Nephron progenitor cell (in vitro differentiated cells): ENCODE results near the gene NUP50.
A peak's percentile ranks its signal among the peaks of the same experiment; 100 is the strongest.

Source experiments
- DNase-seq: peaks from one replicate; pipeline ENCODE4 v3.0.0; 2021
- H3K27ac Mint-ChIP-seq: 2 replicates; pipeline ENCODE4 v1.8.0; 2021; ENCODE audit warnings: mild to moderate bottlenecking, moderate library complexity, mixed read lengths
- H3K27me3 Mint-ChIP-seq: 2 replicates; pipeline ENCODE4 v1.8.0; 2021; ENCODE audit warnings: mild to moderate bottlenecking, low read depth, mixed read lengths; ENCODE audit not compliant: poor library complexity
- H3K36me3 Mint-ChIP-seq: 2 replicates; pipeline ENCODE4 v1.8.0; 2021; ENCODE audit warnings: low read depth, mixed read lengths
- H3K4me1 Mint-ChIP-seq: 2 replicates; pipeline ENCODE4 v1.8.0; 2021; ENCODE audit warnings: mixed read lengths
- H3K4me3 Mint-ChIP-seq: 2 replicates; pipeline ENCODE4 v1.8.0; 2021; ENCODE audit warnings: mild to moderate bottlenecking, moderate library complexity, mixed read lengths
- H3K9me3 Mint-ChIP-seq: 2 replicates; pipeline ENCODE4 v1.8.0; 2021; ENCODE audit warnings: mild to moderate bottlenecking, moderate library complexity, mixed read lengths
- CTCF ChIP-seq: fragments of 200-600 bp; sonication (generic); IDR thresholded peaks from 2 replicates; pipeline ENCODE4 v1.5.0; 2021; ENCODE audit warnings: antibody characterized with exemption

NUP50 gene

GRCh38 chr22:45212306-45212709, 48.6 kb downstream of the NUP50 start:
- peaks cover 72% of the 10 kb centered on the region for H3K4me1 Mint-ChIP-seq
- H3K36me3 Mint-ChIP-seq, result no peaks in the 10 kb centered on the region
- no peak overlapping the region for H3K4me3 Mint-ChIP-seq
- no peaks in the 10 kb centered on the region for H3K9me3 Mint-ChIP-seq
- H3K27me3 Mint-ChIP-seq, result peaks cover 18% of the 10 kb centered on the region
- DNase-seq, result peak; percentile 45
- no peak overlapping the region for H3K27ac Mint-ChIP-seq
- no peak for TF ChIP-seq CTCF

- peaks cover 66% of the 10 kb centered on the region for H3K4me1 Mint-ChIP-seq
- no peak for DNase-seq
- H3K4me3 Mint-ChIP-seq, result no peak overlapping the region
- no peaks in the 10 kb centered on the region for H3K36me3 Mint-ChIP-seq
- no peaks in the 10 kb centered on the region for H3K9me3 Mint-ChIP-seq
- H3K27me3 Mint-ChIP-seq, result peaks cover 18% of the 10 kb centered on the region
- TF ChIP-seq CTCF, result no peak
- H3K27ac Mint-ChIP-seq, result no peak overlapping the region
These were observed 49.4 kb downstream of the NUP50 start for GRCh38 chr22:45212992-45213751.

- no peaks in the 10 kb centered on the region for H3K36me3 Mint-ChIP-seq
- no peak overlapping the region for H3K4me3 Mint-ChIP-seq
- no peak for TF ChIP-seq CTCF
- no peak overlapping the region for H3K27ac Mint-ChIP-seq
- peaks cover 21% of the 10 kb centered on the region for H3K27me3 Mint-ChIP-seq
- no peaks in the 10 kb centered on the region for H3K9me3 Mint-ChIP-seq
- peak; percentile 50 for DNase-seq
- H3K4me1 Mint-ChIP-seq, result peaks cover 47% of the 10 kb centered on the region
These were observed 52.6 kb downstream of the NUP50 start for GRCh38 chr22:45216133-45217003.

GRCh38 chr22:45217345-45217744, 53.6 kb downstream of the NUP50 start:
- H3K36me3 Mint-ChIP-seq, result no peaks in the 10 kb centered on the region
- H3K4me1 Mint-ChIP-seq, result peaks cover 39% of the 10 kb centered on the region

GRCh38 chr22:45217806-45218205, 54.1 kb downstream of the NUP50 start:
- no peak overlapping the region for H3K27ac Mint-ChIP-seq
- H3K4me1 Mint-ChIP-seq, result peaks cover 34% of the 10 kb centered on the region
- no peak overlapping the region for H3K4me3 Mint-ChIP-seq
- DNase-seq, result no peak
- peaks cover 18% of the 10 kb centered on the region for H3K27me3 Mint-ChIP-seq
- no peaks in the 10 kb centered on the region for H3K9me3 Mint-ChIP-seq
- TF ChIP-seq CTCF, result no peak
- no peaks in the 10 kb centered on the region for H3K36me3 Mint-ChIP-seq

More at GRCh38 chr22:45217345-45217744, 53.6 kb downstream of the NUP50 start:
- H3K4me3 Mint-ChIP-seq, result no peak overlapping the region
- DNase-seq, result no peak
- no peak overlapping the region for H3K27ac Mint-ChIP-seq
- H3K9me3 Mint-ChIP-seq, result no peaks in the 10 kb centered on the region
- peaks cover 18% of the 10 kb centered on the region for H3K27me3 Mint-ChIP-seq
- no peak for TF ChIP-seq CTCF
